B cell (primary cell): Measurements from ENCODE around the gene PTP4A1. TPM values are rescaled to one million over a fixed set of nuclear protein-coding genes. Genes with fewer than 3 reads are reported as not detected.

Source experiments
- ATAC-seq: fragments of 200-7000 bp; cut with Tn5 transposase; one replicate; pipeline ENCODE4 v1.10.0; 2021; ENCODE audit warnings: low read depth, mild to moderate bottlenecking, moderate number of reproducible peaks, moderate library complexity
- CTCF ChIA-PET: fragments of 350-600 bp; sonication (Branson Sonifier 250); formaldehyde crosslinking; loops from one replicate; lab custom pipeline; 2021; ENCODE audit warnings: antibody characterized with exemption, inconsistent platforms; lab: Charles Lee
- POLR2A ChIA-PET: fragments of 350-600 bp; sonication (Branson Sonifier 250); formaldehyde crosslinking; loops from one replicate; lab custom pipeline; 2021; ENCODE audit warnings: antibody characterized with exemption; lab: Charles Lee
- DNase-seq: peaks from one replicate; pipeline ENCODE4 v3.0.0; 2013
- H2AFZ ChIP-seq: 2 replicates; pipeline ENCODE4 v1.6.1; 2012; ENCODE audit warnings: mild to moderate bottlenecking, low read depth, low read length; ENCODE audit not compliant: insufficient read depth, poor library complexity, severe bottlenecking
- H3K27ac ChIP-seq, 2 donors: 1 replicate in 1 of 2; 2 replicates in 1 of 2; pipeline ENCODE4 v1.5.1; 2012 to 2013; ENCODE audit warnings: low read length in 2 of 2, mild to moderate bottlenecking in 2 of 2, moderate library complexity in 1 of 2
- H3K27me3 ChIP-seq, 4 experiments: fragments of 200-600 bp in 1 of 4; sonication (generic) in 1 of 4; replicated peaks in 1 of 4; 1 replicate in 2 of 4; 2 replicates in 2 of 4; pipeline versions ENCODE4 v1.6.1 to v1.7.0; 2013 to 2016; ENCODE audit warnings: low read length in 3 of 4, mild to moderate bottlenecking in 2 of 4, mixed read lengths in 1 of 4, moderate library complexity in 1 of 4; ENCODE audit not compliant: insufficient read depth in 4 of 4, control insufficient read depth in 3 of 4; ENCODE audit errors: control extremely low read depth in 1 of 4
- H3K36me3 ChIP-seq, 2 experiments: replicated peaks in 1 of 2; 1 replicate in 1 of 2; 2 replicates in 1 of 2; pipeline versions ENCODE4 v1.6.1 to v1.7.1; 2013; ENCODE audit warnings: low read length in 1 of 2; ENCODE audit not compliant: insufficient read depth in 2 of 2, control insufficient read depth in 1 of 2; ENCODE audit errors: control extremely low read depth in 1 of 2, extremely low read depth in 1 of 2
- H3K4me1 ChIP-seq, 2 donors: fragments of 200-600 bp in 1 of 2; sonication (generic) in 1 of 2; 1 replicate in 1 of 2; 2 replicates in 1 of 2; pipeline versions ENCODE4 v1.5.1 to v1.6.1; 2013 to 2017; ENCODE audit warnings: low read length in 2 of 2; ENCODE audit not compliant: control insufficient read depth in 2 of 2, insufficient read depth in 2 of 2
- H3K4me2 ChIP-seq: replicated peaks from 2 replicates; pipeline ENCODE3; 2012; ENCODE audit warnings: mild to moderate bottlenecking, low read depth, low read length; ENCODE audit not compliant: poor library complexity, severe bottlenecking
- H3K4me3 ChIP-seq, 5 experiments: fragments of 200-600 bp in 1 of 5; sonication (generic) in 1 of 5; 1 replicate in 3 of 5; 2 replicates in 2 of 5; pipeline versions ENCODE4 v1.5.1 to v1.7.0; 2011 to 2016; ENCODE audit warnings: low read length in 4 of 5, mild to moderate bottlenecking in 4 of 5, low read depth in 2 of 5, control low read depth in 1 of 5, moderate library complexity in 1 of 5; ENCODE audit not compliant: insufficient read depth in 1 of 5; ENCODE audit errors: control extremely low read depth in 1 of 5, extremely low read depth in 1 of 5
- H3K79me2 ChIP-seq: fragments of 200-600 bp; sonication (generic); one replicate; pipeline ENCODE4 v1.6.0; 2016; ENCODE audit warnings: low read length; ENCODE audit not compliant: control insufficient read depth, insufficient read depth
- H3K9ac ChIP-seq: fragments of 200-600 bp; sonication (generic); 2 replicates; pipeline ENCODE4 v1.6.1; 2017; ENCODE audit warnings: mild to moderate bottlenecking, low read length, moderate library complexity
- H3K9me3 ChIP-seq, 3 donors: one replicate each; pipeline versions ENCODE4 v1.6.1 to v1.7.1; 2013; ENCODE audit warnings: low read length in 2 of 3; ENCODE audit not compliant: control insufficient read depth in 2 of 3, insufficient read depth in 1 of 3; ENCODE audit errors: control extremely low read depth in 1 of 3
- H4K20me1 ChIP-seq: 2 replicates; pipeline ENCODE4 v1.6.0; 2012; ENCODE audit warnings: mild to moderate bottlenecking, low read length; ENCODE audit not compliant: insufficient read depth, control insufficient read depth, poor library complexity, severe bottlenecking
- H3K27ac Mint-ChIP-seq: one replicate; pipeline ENCODE4 v1.8.0; 2021; ENCODE audit warnings: mixed read lengths
- H3K27me3 Mint-ChIP-seq: one replicate; pipeline ENCODE4 v1.8.0; 2021; ENCODE audit warnings: mixed read lengths
- H3K4me1 Mint-ChIP-seq: one replicate; pipeline ENCODE4 v1.8.0; 2021; ENCODE audit warnings: mixed read lengths
- H3K4me3 Mint-ChIP-seq: one replicate; pipeline ENCODE4 v1.8.0; 2021; ENCODE audit warnings: mixed read lengths
- H3K9me3 Mint-ChIP-seq: one replicate; pipeline ENCODE4 v1.8.0; 2022; ENCODE audit warnings: mixed read lengths; ENCODE audit not compliant: insufficient read depth
- EZH2 ChIP-seq: IDR thresholded peaks from 2 replicates; pipeline ENCODE4 v1.6.1; 2012; ENCODE audit warnings: borderline replicate concordance, low read depth, mild to moderate bottlenecking, moderate library complexity, low read length; ENCODE audit not compliant: insufficient read depth, poor library complexity, severe bottlenecking
- WGBS: methylation state at CpG from one replicate; pipeline ENCODE4 v1.1.5; 2013; ENCODE audit warnings: missing lambda C conversion rate; ENCODE audit not compliant: insufficient coverage; 5-methylcytosine and 5-hydroxymethylcytosine counted together
- intact Hi-C: fragments of 100-400 bp; cut with micrococcal nuclease; formaldehyde crosslinking; loops from one replicate; pipeline ENCODE4 v1.10.0; 2022
- polyA plus RNA-seq: library from polyadenylated mRNA; depleted of rRNA; stranded (reverse); fragments of >200 nt; gene quantifications from 2 replicates; pipeline ENCODE4 v1.2.3, GENCODE V29; 2012
- total RNA-seq, 2 donors: library from RNA; stranded (reverse); fragments of 120-200 nt in 1 of 2; gene quantifications; 1 replicate in 1 of 2; 2 replicates in 1 of 2; pipeline versions ENCODE4 v1.2.3 to v1.2.4, GENCODE V29; 2013 to 2022
- TF ChIP-seq, protein P1 (sequence below): fragments of 200-600 bp; IDR thresholded peaks from one replicate; pipeline ENCODE4 v1.8.0; 2022; ENCODE audit warnings: antibody characterized with exemption, mild to moderate bottlenecking

Gene PTP4A1
- total and polyA plus RNA-seq, 2 donors (not counting 1 experiment from before 2014, with no cell fraction given): 33.7 to 80.6 TPM

- WGBS: 100% methylated on average over 1 of the region's 4 CpGs
- Histone ChIP-seq H3K36me3 (no peaks in the 10 kb centered on the region), H3K27me3 (peaks cover 0 to 2% (median 0%) of the 10 kb centered on the region in 4 experiments), H3K4me1 (no peaks in the 10 kb centered on the region), H3K79me2 (no peaks in the 10 kb centered on the region), H2AFZ (no peak overlapping the region), H3K4me2 (no peak overlapping the region), H3K27ac (no peak overlapping the region), H3K9ac (no peak overlapping the region), H3K9me3 (no peaks in the 10 kb centered on the region), H4K20me1 (no peaks in the 10 kb centered on the region), H3K4me3 (no peak overlapping the region)
- TF ChIP-seq, protein P1, sequence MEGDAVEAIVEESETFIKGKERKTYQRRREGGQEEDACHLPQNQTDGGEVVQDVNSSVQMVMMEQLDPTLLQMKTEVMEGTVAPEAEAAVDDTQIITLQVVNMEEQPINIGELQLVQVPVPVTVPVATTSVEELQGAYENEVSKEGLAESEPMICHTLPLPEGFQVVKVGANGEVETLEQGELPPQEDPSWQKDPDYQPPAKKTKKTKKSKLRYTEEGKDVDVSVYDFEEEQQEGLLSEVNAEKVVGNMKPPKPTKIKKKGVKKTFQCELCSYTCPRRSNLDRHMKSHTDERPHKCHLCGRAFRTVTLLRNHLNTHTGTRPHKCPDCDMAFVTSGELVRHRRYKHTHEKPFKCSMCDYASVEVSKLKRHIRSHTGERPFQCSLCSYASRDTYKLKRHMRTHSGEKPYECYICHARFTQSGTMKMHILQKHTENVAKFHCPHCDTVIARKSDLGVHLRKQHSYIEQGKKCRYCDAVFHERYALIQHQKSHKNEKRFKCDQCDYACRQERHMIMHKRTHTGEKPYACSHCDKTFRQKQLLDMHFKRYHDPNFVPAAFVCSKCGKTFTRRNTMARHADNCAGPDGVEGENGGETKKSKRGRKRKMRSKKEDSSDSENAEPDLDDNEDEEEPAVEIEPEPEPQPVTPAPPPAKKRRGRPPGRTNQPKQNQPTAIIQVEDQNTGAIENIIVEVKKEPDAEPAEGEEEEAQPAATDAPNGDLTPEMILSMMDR: no peak
- TF ChIP-seq EZH2: no peak
- ChIA-PET CTCF (interaction anchor here (1.5 to 2.3 kb wide), 2 partner anchors 8 to 32 kb away, joined by 5 to 9 read pairs; no protein-coding TSS in a partner anchor), POLR2A (no interaction called here)
- intact Hi-C loops: no loop called here
- no peaks in the 10 kb centered on the region for H3K4me1 Mint-ChIP-seq
- no peaks in the 10 kb centered on the region for H3K9me3 Mint-ChIP-seq
- H3K4me3 Mint-ChIP-seq: no peak overlapping the region
- H3K27me3 Mint-ChIP-seq: no peaks in the 10 kb centered on the region
- H3K27ac Mint-ChIP-seq: no peak overlapping the region
- no peak for DNase-seq
- no peak for ATAC-seq
Measured at GRCh38 chr6:63565727-63566596, 6.3 kb upstream of the PTP4A1 start.

- H3K4me3 ChIP-seq: no peak overlapping the region
- no peak overlapping the region for H3K4me3 Mint-ChIP-seq
- no peak for DNase-seq
- ChIA-PET CTCF (no interaction called here), POLR2A (no interaction called here)
- no peak overlapping the region for H2AFZ ChIP-seq
- H3K9me3 Mint-ChIP-seq: no peaks in the 10 kb centered on the region
- H3K27me3 Mint-ChIP-seq: no peaks in the 10 kb centered on the region
- no peak overlapping the region for H3K9ac ChIP-seq
- no peaks in the 10 kb centered on the region for H3K36me3 ChIP-seq
- H3K79me2 ChIP-seq: no peaks in the 10 kb centered on the region
- no peaks in the 10 kb centered on the region for H3K9me3 ChIP-seq
- peaks cover 6 to 8% of the 10 kb centered on the region in 2 donors for H3K4me1 ChIP-seq
- no peak for TF ChIP-seq EZH2
- TF ChIP-seq, protein P1: no peak
- intact Hi-C loops: no loop called here
- no peak overlapping the region for H3K4me2 ChIP-seq
- H3K27ac ChIP-seq: no peak overlapping the region
- peaks cover 6% of the 10 kb centered on the region for H4K20me1 ChIP-seq
- no peak for ATAC-seq
- peaks cover 0 to 2% (median 0%) of the 10 kb centered on the region in 4 experiments for H3K27me3 ChIP-seq
- H3K4me1 Mint-ChIP-seq: peaks cover 10% of the 10 kb centered on the region
- H3K27ac Mint-ChIP-seq: no peak overlapping the region
- WGBS: no CpG with 5 or more reads among the region's 1 CpG
Measured at GRCh38 chr6:63567966-63568365, 4.3 kb upstream of the PTP4A1 start.
